ENCODE results near the gene TBC1D5.
"Not testable (repeated sequence)": the region's sequence is repeated elsewhere in the genome, so short reads cannot be mapped to it uniquely, and the experiment has no call there.

TBC1D5 gene

GRCh38 chr3:17420668-17421067 lies 321.8 kb downstream of the TBC1D5 start:
- Histone ChIP-seq H3K4me1 (ENCODE audit: control insufficient read depth, insufficient read depth, low read length) (no peaks in the 10 kb centered on the region), H3K27ac (ENCODE audit: low read depth, low read length) (no peak overlapping the region), H3K4me3 (ENCODE audit: low read length) (no peak overlapping the region), H3K9ac (ENCODE audit: low read length) (no peak overlapping the region), H3K36me3 (ENCODE audit: control insufficient read depth, insufficient read depth, low read length) (no peaks in the 10 kb centered on the region), H3K27me3 (ENCODE audit: control insufficient read depth, insufficient read depth, low read length) (no peaks in the 10 kb centered on the region)

DNA sequence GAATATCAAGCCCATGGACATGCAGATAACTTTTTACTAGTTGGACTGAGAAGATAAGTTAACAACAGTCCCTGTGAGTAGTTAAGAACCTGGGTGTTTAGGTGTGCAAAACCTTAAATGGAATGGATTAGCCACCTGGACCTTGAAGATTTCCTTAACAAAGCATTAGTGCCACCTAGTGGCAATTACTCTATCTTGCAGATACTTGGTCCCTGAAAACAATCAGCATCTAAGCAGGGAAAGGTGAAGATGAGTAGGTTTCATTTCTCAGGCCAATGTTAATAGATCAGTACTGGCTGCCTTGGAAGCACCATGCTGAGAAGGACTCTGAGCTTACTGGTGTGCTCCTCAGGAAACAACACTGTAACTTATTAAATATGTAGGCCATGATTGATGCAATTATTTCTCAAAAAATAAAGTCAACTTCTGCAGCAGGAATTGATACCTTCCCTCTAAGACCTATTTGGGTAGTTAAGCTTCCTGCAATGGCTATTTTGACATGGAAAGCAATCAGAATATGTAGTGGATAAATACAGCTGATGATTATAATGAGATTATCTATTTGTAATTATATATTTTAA lies 329.4 kb downstream of the TBC1D5 start:
- Histone ChIP-seq H3K4me3 (ENCODE audit: low read length) (no peak overlapping the region), H3K4me1 (ENCODE audit: control insufficient read depth, insufficient read depth, low read length) (no peaks in the 10 kb centered on the region), H3K27ac (ENCODE audit: low read depth, low read length) (no peak overlapping the region), H3K9ac (ENCODE audit: low read length) (no peak overlapping the region), H3K36me3 (ENCODE audit: control insufficient read depth, insufficient read depth, low read length) (no peaks in the 10 kb centered on the region), H3K27me3 (ENCODE audit: control insufficient read depth, insufficient read depth, low read length) (no peaks in the 10 kb centered on the region)

GRCh38 chr3:17411157-17411877 lies 331.1 kb downstream of the TBC1D5 start:
- no peaks in the 10 kb centered on the region for H3K4me1 ChIP-seq (ENCODE audit: control insufficient read depth, insufficient read depth, low read length)
- H3K27ac ChIP-seq (ENCODE audit: low read depth, low read length) = no peak overlapping the region
- no peak overlapping the region for H3K9ac ChIP-seq (ENCODE audit: low read length)
- no peaks in the 10 kb centered on the region for H3K27me3 ChIP-seq (ENCODE audit: control insufficient read depth, insufficient read depth, low read length)
- no peak overlapping the region for H3K4me3 ChIP-seq (ENCODE audit: low read length)
- no peaks in the 10 kb centered on the region for H3K36me3 ChIP-seq (ENCODE audit: control insufficient read depth, insufficient read depth, low read length)

- H3K27me3 ChIP-seq (ENCODE audit: control insufficient read depth, insufficient read depth, low read length) = no peaks in the 10 kb centered on the region
- no peak overlapping the region for H3K27ac ChIP-seq (ENCODE audit: low read depth, low read length)
- no peak overlapping the region for H3K4me3 ChIP-seq (ENCODE audit: low read length)
- no peaks in the 10 kb centered on the region for H3K4me1 ChIP-seq (ENCODE audit: control insufficient read depth, insufficient read depth, low read length)
- H3K36me3 ChIP-seq (ENCODE audit: control insufficient read depth, insufficient read depth, low read length) = no peaks in the 10 kb centered on the region
- no peak overlapping the region for H3K9ac ChIP-seq (ENCODE audit: low read length)
Measured at GRCh38 chr3:17407576-17407975, 334.9 kb downstream of the TBC1D5 start.

DNA sequence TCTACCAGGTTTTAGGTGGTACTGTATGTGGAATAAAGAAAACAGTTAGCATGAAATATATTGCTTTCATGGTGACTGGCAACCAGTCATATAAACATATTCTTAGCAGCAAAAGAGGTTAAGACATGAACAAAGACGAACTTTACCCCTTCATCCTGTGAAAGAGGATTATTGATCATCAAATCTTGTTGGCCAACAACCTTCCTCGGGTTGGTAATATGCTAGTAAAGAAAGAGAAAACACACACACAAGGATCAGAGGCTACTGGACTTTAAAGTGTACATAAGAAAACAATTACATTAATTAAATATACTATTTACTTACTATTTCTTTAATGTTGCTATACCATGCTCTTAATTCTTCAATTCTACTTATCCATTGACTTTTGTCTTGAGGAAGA lies 337.9 kb downstream of the TBC1D5 start:
- Histone ChIP-seq H3K36me3 (ENCODE audit: control insufficient read depth, insufficient read depth, low read length) (peaks cover 2% of the 10 kb centered on the region), H3K27ac (ENCODE audit: low read depth, low read length) (no peak overlapping the region), H3K27me3 (ENCODE audit: control insufficient read depth, insufficient read depth, low read length) (no peaks in the 10 kb centered on the region), H3K4me1 (ENCODE audit: control insufficient read depth, insufficient read depth, low read length) (peaks cover 5% of the 10 kb centered on the region), H3K4me3 (ENCODE audit: low read length) (no peak overlapping the region), H3K9ac (ENCODE audit: low read length) (no peak overlapping the region)

DNA sequence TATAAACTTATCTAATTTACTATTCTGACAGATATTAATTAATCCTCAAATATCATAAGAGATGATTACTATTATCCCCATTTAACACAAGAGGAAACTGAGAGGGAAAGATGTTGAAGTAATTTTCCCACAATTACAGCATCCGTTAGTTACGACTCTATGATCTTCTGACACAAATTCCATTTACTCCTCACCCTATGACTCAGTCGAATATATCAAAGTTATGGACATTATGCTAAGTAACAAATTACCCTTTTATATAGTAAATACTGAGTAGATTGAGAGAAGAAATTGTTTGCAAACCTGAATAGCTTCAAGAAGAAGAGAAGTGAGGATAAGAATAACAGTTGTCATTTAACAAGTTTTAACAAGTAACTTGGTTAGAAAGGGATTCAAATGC lies 340.0 kb downstream of the TBC1D5 start:
- Histone ChIP-seq H3K36me3 (ENCODE audit: control insufficient read depth, insufficient read depth, low read length) (peaks cover 2% of the 10 kb centered on the region), H3K9ac (ENCODE audit: low read length) (no peak overlapping the region), H3K27me3 (ENCODE audit: control insufficient read depth, insufficient read depth, low read length) (no peaks in the 10 kb centered on the region), H3K27ac (ENCODE audit: low read depth, low read length) (no peak overlapping the region), H3K4me1 (ENCODE audit: control insufficient read depth, insufficient read depth, low read length) (peaks cover 5% of the 10 kb centered on the region), H3K4me3 (ENCODE audit: low read length) (no peak overlapping the region)

DNA sequence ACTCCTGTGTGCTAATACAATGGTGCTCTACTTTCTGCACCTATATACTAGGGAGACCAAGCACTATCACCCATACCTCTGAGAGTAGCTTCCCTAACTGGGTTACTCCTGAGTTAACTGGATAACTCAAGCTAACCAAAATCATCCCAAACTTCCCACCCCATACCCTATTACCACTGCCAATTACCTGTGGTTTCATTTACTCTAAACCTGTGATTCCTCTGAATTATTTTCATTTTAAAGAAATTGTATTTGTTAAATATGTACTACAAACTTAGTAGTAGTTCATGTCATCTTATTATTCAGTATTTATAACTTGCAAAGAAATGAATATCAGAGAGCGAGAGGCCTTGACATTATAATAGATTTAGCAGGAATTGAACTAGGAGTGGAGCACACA lies 340.5 kb downstream of the TBC1D5 start:
- Histone ChIP-seq H3K27ac (ENCODE audit: low read depth, low read length) (no peak overlapping the region), H3K36me3 (ENCODE audit: control insufficient read depth, insufficient read depth, low read length) (peaks cover 2% of the 10 kb centered on the region), H3K27me3 (ENCODE audit: control insufficient read depth, insufficient read depth, low read length) (no peaks in the 10 kb centered on the region), H3K4me3 (ENCODE audit: low read length) (no peak overlapping the region), H3K9ac (ENCODE audit: low read length) (no peak overlapping the region), H3K4me1 (ENCODE audit: control insufficient read depth, insufficient read depth, low read length) (peaks cover 5% of the 10 kb centered on the region)

DNA sequence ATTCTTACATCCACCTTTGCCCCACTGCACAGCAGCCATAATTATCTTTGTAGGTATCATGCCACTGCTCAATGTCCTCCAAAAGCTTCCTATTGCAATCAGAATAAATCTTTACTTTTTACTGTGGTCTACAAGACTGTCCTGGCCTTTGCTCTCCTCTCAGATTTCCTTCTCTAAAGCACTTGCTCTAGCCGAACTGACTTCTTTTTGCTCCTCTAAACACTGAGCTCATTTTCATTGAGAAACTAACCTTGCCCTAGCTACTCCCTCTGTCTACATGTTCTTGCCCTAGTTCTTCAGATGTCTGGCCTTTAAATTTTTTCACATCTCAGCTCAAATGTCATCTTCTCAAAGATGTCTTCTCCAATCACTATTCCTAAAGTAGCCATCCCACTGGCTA lies 342.8 kb downstream of the TBC1D5 start:
- peaks cover 5% of the 10 kb centered on the region for H3K4me1 ChIP-seq (ENCODE audit: control insufficient read depth, insufficient read depth, low read length)
- H3K27ac ChIP-seq (ENCODE audit: low read depth, low read length) = no peak overlapping the region
- H3K9ac ChIP-seq (ENCODE audit: low read length) = no peak overlapping the region
- H3K27me3 ChIP-seq (ENCODE audit: control insufficient read depth, insufficient read depth, low read length) = no peaks in the 10 kb centered on the region
- H3K36me3 ChIP-seq (ENCODE audit: control insufficient read depth, insufficient read depth, low read length) = peaks cover 2% of the 10 kb centered on the region
- H3K4me3 ChIP-seq (ENCODE audit: low read length) = no peak overlapping the region

DNA sequence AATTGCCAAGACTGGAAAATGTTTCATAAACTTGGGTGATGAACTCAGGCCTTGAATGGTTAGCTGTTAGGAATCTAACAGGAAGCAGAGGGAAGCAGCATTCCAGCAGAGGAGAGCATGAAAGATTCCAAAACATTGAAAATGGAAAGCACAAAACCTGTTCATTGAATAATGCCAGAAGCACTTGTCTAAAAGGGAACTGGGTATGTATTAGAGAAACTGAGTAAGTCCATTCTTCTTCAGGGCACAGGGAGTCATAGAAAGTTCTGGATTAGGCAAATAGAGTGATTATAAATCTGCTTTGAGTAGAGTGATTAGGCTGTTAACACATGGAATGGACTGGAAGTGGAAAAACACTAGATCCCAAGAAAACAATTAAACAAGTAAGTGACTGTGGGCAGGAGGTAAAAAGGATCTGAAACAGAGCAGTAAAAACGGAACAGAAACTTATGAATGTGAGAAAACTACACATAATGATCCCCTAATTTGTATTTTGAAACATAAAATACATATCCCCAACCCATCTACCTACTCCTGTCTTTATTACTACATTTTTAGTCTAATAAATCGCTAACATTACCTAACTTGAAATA lies 343.4 kb downstream of the TBC1D5 start:
- H3K36me3 ChIP-seq (ENCODE audit: control insufficient read depth, insufficient read depth, low read length) = peaks cover 2% of the 10 kb centered on the region
- H3K4me3 ChIP-seq (ENCODE audit: low read length) = no peak overlapping the region
- no peaks in the 10 kb centered on the region for H3K27me3 ChIP-seq (ENCODE audit: control insufficient read depth, insufficient read depth, low read length)
- no peak overlapping the region for H3K27ac ChIP-seq (ENCODE audit: low read depth, low read length)
- no peak overlapping the region for H3K9ac ChIP-seq (ENCODE audit: low read length)
- peaks cover 5% of the 10 kb centered on the region for H3K4me1 ChIP-seq (ENCODE audit: control insufficient read depth, insufficient read depth, low read length)

- Histone ChIP-seq H3K27me3 (ENCODE audit: control insufficient read depth, insufficient read depth, low read length) (no peaks in the 10 kb centered on the region), H3K36me3 (ENCODE audit: control insufficient read depth, insufficient read depth, low read length) (peaks cover 2% of the 10 kb centered on the region), H3K9ac (ENCODE audit: low read length) (no peak overlapping the region), H3K4me3 (ENCODE audit: low read length) (no peak overlapping the region), H3K27ac (ENCODE audit: low read depth, low read length) (no peak overlapping the region), H3K4me1 (ENCODE audit: control insufficient read depth, insufficient read depth, low read length) (no peaks in the 10 kb centered on the region)
Measured at GRCh38 chr3:17396036-17396435, 346.4 kb downstream of the TBC1D5 start.

- no peaks in the 10 kb centered on the region for H3K36me3 ChIP-seq (ENCODE audit: control insufficient read depth, insufficient read depth, low read length)
- H3K9ac ChIP-seq (ENCODE audit: low read length) = no peak overlapping the region
- no peaks in the 10 kb centered on the region for H3K27me3 ChIP-seq (ENCODE audit: control insufficient read depth, insufficient read depth, low read length)
- H3K27ac ChIP-seq (ENCODE audit: low read depth, low read length) = no peak overlapping the region
- H3K4me3 ChIP-seq (ENCODE audit: low read length) = no peak overlapping the region
- H3K4me1 ChIP-seq (ENCODE audit: control insufficient read depth, insufficient read depth, low read length) = no peaks in the 10 kb centered on the region
Measured at GRCh38 chr3:17394541-17395155, 347.8 kb downstream of the TBC1D5 start.

- not testable (repeated sequence) for H3K9ac ChIP-seq (ENCODE audit: low read length); H3K36me3 ChIP-seq (ENCODE audit: control insufficient read depth, insufficient read depth, low read length); H3K27me3 ChIP-seq (ENCODE audit: control insufficient read depth, insufficient read depth, low read length)
Measured at GRCh38 chr3:17392516-17392915, 349.9 kb downstream of the TBC1D5 start.

More at GRCh38 chr3:17392516-17392915, 349.9 kb downstream of the TBC1D5 start:
- not testable (repeated sequence) for H3K4me3 ChIP-seq (ENCODE audit: low read length); H3K4me1 ChIP-seq (ENCODE audit: control insufficient read depth, insufficient read depth, low read length); H3K27ac ChIP-seq (ENCODE audit: low read depth, low read length)
